Cardiac fibroblast (primary cell): ENCODE measurements around the gene CACNB1.
"Not testable (repeated sequence)": the region's sequence is repeated elsewhere in the genome, so short reads cannot be mapped to it uniquely, and the experiment has no call there.

Experiments used
- DNase-seq, 2 donors: peaks; one replicate each; pipeline versions ENCODE4 v3.0.0 to v3.0.0-alpha.2; 2010; ENCODE audit warnings: low read depth in 2 of 2
- H3K4me3 ChIP-seq, 2 donors: replicated peaks in 1 of 2; 1 replicate in 1 of 2; 2 replicates in 1 of 2; pipeline ENCODE4 v1.5.1; 2011; ENCODE audit warnings: low read depth in 2 of 2, low read length in 2 of 2, mild to moderate bottlenecking in 2 of 2, moderate library complexity in 1 of 2
- CTCF ChIP-seq: IDR thresholded peaks from one replicate; pipeline ENCODE4 v1.5.1; 2011; ENCODE audit warnings: low read depth, mild to moderate bottlenecking, low read length, inconsistent platforms

The CACNB1 gene

DNA sequence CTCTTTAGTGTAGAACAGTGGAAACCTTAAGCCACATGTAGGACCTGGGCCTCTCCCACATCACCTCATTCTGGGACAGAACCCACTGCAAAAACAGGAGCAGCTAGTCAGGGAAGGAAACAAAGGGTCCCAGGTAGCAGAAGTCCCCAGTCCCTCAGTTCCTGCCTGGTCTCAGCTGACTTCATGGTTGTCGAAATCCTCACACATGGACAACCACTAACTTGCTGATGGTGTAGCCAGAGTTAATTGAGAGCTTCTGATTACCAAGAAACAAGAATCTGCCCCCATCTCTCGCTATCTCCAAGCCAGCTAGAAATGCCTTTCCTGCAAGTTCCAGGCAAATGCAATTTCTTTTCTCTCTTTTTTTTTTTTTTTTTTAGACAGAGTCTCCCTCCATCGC is 28.0 kb downstream of the CACNB1 start:
- DNase-seq, result no peak
- no peak for TF ChIP-seq CTCF
- H3K4me3 ChIP-seq, result no peak overlapping the region

- no peak overlapping the region for H3K4me3 ChIP-seq
- TF ChIP-seq CTCF, result no peak
- DNase-seq, result no peak
Measured at GRCh38 chr17:39169101-39169500, 28.4 kb downstream of the CACNB1 start.

DNA sequence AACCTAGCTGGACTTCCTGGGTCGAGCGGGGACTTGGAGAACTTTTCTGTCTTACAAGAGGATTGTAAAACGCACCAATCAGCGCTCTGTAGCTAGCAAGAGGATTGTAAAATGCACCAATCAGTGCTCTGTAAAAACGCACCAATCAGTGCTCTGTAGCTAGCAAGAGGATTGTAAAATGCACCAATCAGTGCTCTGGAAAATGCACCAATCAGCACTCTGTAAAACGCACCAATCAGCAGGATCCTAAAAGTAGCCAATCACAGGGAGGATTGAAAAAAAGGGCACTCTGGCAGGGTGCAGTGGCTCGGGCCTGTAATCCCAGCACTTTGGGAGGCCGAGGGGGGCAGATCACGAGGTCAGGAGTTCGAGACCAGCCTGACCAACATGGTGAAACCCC is 29.0 kb downstream of the CACNB1 start:
- not testable (repeated sequence) for H3K4me3 ChIP-seq, DNase-seq

GRCh38 chr17:39167476-39167875 is 30.0 kb downstream of the CACNB1 start:
- DNase-seq, result no peak
- no peak for TF ChIP-seq CTCF
- H3K4me3 ChIP-seq, result no peak overlapping the region

DNA sequence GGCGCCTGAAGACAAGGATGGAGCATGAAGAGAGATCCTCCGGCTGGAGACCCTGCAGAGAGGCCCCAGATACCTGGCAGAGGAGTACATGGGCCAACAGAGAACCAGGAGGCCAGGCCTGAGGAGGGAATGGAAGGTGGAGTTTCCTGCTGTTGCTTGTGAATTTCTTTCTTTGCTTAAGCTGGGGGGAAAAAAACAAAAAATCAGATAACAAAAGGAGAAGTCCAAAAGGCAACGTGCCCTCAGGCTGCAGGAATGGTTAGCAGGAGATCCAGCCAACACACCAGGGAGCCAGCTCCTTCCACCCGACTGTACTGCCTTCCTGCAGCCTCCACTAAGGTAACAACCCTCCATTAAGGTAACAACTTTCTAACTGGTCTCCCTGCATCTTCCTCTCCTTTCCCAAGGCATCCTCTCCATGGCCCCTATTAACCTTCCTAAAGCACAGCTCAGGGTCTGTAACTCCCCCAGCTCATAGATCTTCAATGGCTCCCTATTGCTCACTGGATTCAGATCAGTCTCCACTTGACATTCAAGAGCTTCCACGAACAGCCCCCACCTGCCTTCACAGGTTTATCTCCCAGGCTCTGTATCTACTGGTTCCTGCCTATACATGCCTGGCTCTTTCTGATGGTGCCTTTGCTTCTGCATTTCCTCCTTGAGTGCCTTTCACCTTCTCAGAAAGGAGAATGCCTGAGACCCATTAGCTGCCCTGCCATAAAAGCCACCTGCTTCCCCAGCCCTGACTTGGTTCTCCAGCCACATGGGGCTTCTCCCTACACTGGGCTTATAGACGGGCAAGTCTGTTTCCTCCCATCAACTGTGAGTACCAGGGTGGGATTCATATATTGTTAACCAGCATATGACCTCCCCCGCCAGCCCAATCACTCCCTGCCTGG is 30.8 kb downstream of the CACNB1 start:
- no peak for DNase-seq
- H3K4me3 ChIP-seq, result no peak overlapping the region
- TF ChIP-seq CTCF, result no peak

GRCh38 chr17:39165841-39166349 is 31.6 kb downstream of the CACNB1 start, which contains the start of gene ARL5C:
Gene ARL5C (minus strand): TSS chr17:39166161. CDS start chr17:39165760, 401 bp downstream.
- no peak for DNase-seq
- peak within 1 kb of the TSS; percentile 43 to 44 for H3K4me3 ChIP-seq
- no peak for TF ChIP-seq CTCF

DNA sequence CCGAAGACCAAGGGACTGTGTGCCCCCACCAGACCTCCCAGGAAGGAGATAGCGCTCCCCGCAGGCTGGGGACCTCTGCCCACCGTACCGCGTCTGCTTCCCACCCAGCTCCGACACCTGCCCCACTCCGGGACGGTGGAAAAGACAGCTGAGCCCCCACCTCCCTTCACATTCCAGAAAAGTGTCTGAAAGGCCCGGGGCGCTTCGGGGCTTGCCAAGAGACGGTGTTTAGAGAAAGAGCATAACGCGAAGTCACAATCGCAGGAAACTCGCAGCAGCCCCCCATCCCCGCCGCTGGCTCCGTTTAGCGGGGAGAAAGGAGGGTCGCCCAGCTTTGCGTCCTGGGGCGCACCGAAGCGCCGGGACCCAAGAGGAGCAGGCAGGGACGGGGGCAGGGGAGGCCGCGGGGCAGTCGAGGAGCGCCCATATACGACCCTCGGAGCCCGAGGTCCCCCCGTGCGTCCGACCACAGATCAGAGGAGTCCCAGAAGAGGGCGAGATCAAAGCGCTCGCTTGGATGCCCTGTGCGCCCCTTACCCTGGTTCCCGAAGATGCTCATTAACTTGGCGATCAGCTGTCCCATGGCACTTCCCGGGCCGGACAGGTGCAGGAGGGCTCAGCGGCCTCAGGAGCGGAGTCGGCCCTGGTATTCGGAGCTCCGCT is 32.2 kb downstream of the CACNB1 start:
- DNase-seq, result no peak
- no peak for TF ChIP-seq CTCF
- peak overlapping the region; percentile 43 to 44 for H3K4me3 ChIP-seq
